Osteoblast (primary cell): ENCODE results near the gene ASF1B. TPM values are rescaled to one million over a fixed set of nuclear protein-coding genes. Genes with fewer than 3 reads are reported as not detected.
A peak's percentile ranks its signal among the peaks of the same experiment; 100 is the strongest.

Experiments
- DNase-seq: peaks from one replicate; pipeline ENCODE4 v3.0.0; 2011; ENCODE audit warnings: low spot score, mixed read lengths; ENCODE audit not compliant: insufficient read length; ENCODE audit errors: missing footprints
- H2AFZ ChIP-seq: 2 replicates; pipeline ENCODE4 v1.6.0; 2011; ENCODE audit warnings: mild to moderate bottlenecking, low read length
- H3K27ac ChIP-seq: 2 replicates; pipeline ENCODE4 v1.5.1; 2011; ENCODE audit warnings: mild to moderate bottlenecking, low read depth, low read length, moderate library complexity
- H3K27me3 ChIP-seq: 2 replicates; pipeline ENCODE4 v1.6.0; 2012; ENCODE audit warnings: mild to moderate bottlenecking, control low read depth, inconsistent platforms, low read length, moderate library complexity; ENCODE audit not compliant: insufficient read depth
- H3K36me3 ChIP-seq: 2 replicates; pipeline ENCODE4 v1.5.1; 2011; ENCODE audit warnings: mild to moderate bottlenecking, low read length, control low read depth, moderate library complexity; ENCODE audit not compliant: insufficient read depth
- H3K4me1 ChIP-seq: 2 replicates; pipeline ENCODE4 v1.5.1; 2011; ENCODE audit warnings: mild to moderate bottlenecking, low read length, control low read depth, moderate library complexity; ENCODE audit not compliant: insufficient read depth
- H3K4me2 ChIP-seq: 2 replicates; pipeline ENCODE4 v1.6.0; 2011; ENCODE audit warnings: mild to moderate bottlenecking, low read length; ENCODE audit not compliant: insufficient read depth
- H3K4me3 ChIP-seq: fragments of 200-600 bp; sonication (generic); 3 replicates; pipeline ENCODE4 v1.5.1; 2012; ENCODE audit warnings: mild to moderate bottlenecking, low read length, inconsistent platforms; ENCODE audit not compliant: insufficient read depth
- H3K79me2 ChIP-seq: 2 replicates; pipeline ENCODE4 v1.6.0; 2012; ENCODE audit warnings: mild to moderate bottlenecking, low read length, control low read depth, inconsistent platforms; ENCODE audit not compliant: insufficient read depth
- H3K9me3 ChIP-seq: 2 replicates; pipeline ENCODE4 v1.5.1; 2011; ENCODE audit warnings: low read depth, low read length, control low read depth
- H4K20me1 ChIP-seq: 2 replicates; pipeline ENCODE4 v1.6.0; 2012; ENCODE audit warnings: mild to moderate bottlenecking, low read length, control low read depth; ENCODE audit not compliant: insufficient read depth
- total RNA-seq: library from RNA; depleted of rRNA; stranded (reverse); fragments of >200 nt; gene quantifications from 2 replicates; pipeline ENCODE4 v1.2.3, GENCODE V29; 2012
- TF ChIP-seq, protein P1 (sequence below): IDR thresholded peaks from 2 replicates; pipeline ENCODE4 v1.5.1; 2011; ENCODE audit warnings: mild to moderate bottlenecking, low read depth, low read length, moderate library complexity; ENCODE audit errors: extremely low read depth

The ASF1B gene
- total RNA-seq, 1 donor: 1.1 TPM

DNA sequence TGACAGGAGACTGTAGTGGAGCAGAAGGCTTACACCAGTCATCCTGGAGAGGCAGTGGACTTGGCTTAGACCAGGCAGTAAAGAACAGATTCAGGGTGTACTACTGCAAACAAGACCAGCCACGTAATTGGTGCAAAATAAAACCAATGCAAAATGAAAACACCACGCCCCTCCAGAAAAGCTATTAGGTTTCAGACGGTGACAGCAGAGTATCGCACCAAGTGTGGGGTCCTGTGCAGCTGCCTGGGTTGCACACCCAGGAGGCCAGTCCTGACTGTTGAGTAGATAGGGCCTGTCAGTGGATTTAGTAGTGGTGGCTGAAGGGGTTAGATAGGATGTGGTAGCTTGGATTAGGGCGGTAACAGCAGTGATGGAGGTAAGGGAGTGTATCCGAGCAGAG is 13.5 kb downstream of the ASF1B start:
- Histone ChIP-seq H3K36me3 (peaks cover 3% of the 10 kb centered on the region), H3K4me1 (peaks cover 15% of the 10 kb centered on the region), H3K27ac (no peak overlapping the region), H3K27me3 (no peaks in the 10 kb centered on the region), H3K4me2 (no peak overlapping the region), H3K79me2 (no peaks in the 10 kb centered on the region), H3K9me3 (no peaks in the 10 kb centered on the region), H4K20me1 (no peaks in the 10 kb centered on the region), H2AFZ (no peak overlapping the region), H3K4me3 (no peak overlapping the region)
- TF ChIP-seq, protein P1, sequence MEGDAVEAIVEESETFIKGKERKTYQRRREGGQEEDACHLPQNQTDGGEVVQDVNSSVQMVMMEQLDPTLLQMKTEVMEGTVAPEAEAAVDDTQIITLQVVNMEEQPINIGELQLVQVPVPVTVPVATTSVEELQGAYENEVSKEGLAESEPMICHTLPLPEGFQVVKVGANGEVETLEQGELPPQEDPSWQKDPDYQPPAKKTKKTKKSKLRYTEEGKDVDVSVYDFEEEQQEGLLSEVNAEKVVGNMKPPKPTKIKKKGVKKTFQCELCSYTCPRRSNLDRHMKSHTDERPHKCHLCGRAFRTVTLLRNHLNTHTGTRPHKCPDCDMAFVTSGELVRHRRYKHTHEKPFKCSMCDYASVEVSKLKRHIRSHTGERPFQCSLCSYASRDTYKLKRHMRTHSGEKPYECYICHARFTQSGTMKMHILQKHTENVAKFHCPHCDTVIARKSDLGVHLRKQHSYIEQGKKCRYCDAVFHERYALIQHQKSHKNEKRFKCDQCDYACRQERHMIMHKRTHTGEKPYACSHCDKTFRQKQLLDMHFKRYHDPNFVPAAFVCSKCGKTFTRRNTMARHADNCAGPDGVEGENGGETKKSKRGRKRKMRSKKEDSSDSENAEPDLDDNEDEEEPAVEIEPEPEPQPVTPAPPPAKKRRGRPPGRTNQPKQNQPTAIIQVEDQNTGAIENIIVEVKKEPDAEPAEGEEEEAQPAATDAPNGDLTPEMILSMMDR: no peak
- no peak for DNase-seq

DNA sequence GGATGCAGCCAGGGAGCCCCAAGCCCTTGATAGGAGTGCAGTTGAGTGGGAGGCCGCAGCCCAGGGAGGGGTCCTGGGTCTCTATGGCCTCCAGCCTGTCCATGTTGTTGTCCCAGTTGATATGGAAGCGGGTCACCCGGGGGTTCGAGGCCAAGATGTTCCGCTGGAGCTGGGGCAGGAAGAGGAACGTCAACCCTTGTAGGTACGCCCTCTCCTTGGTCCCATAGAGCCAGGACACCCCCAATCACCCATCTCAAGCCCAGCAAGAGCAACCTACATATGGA is 15.9 kb downstream of the ASF1B start:
- H3K4me2 ChIP-seq: no peak overlapping the region
- H3K36me3 ChIP-seq: peaks cover 3% of the 10 kb centered on the region
- H3K27ac ChIP-seq: no peak overlapping the region
- no peaks in the 10 kb centered on the region for H3K27me3 ChIP-seq
- H3K79me2 ChIP-seq: peaks cover 19% of the 10 kb centered on the region
- TF ChIP-seq, protein P1: no peak
- H4K20me1 ChIP-seq: peaks cover 10% of the 10 kb centered on the region
- H3K4me3 ChIP-seq: no peak overlapping the region
- H2AFZ ChIP-seq: no peak overlapping the region
- no peaks in the 10 kb centered on the region for H3K9me3 ChIP-seq
- peak; percentile 51 for DNase-seq
- peaks cover 28% of the 10 kb centered on the region for H3K4me1 ChIP-seq

DNA sequence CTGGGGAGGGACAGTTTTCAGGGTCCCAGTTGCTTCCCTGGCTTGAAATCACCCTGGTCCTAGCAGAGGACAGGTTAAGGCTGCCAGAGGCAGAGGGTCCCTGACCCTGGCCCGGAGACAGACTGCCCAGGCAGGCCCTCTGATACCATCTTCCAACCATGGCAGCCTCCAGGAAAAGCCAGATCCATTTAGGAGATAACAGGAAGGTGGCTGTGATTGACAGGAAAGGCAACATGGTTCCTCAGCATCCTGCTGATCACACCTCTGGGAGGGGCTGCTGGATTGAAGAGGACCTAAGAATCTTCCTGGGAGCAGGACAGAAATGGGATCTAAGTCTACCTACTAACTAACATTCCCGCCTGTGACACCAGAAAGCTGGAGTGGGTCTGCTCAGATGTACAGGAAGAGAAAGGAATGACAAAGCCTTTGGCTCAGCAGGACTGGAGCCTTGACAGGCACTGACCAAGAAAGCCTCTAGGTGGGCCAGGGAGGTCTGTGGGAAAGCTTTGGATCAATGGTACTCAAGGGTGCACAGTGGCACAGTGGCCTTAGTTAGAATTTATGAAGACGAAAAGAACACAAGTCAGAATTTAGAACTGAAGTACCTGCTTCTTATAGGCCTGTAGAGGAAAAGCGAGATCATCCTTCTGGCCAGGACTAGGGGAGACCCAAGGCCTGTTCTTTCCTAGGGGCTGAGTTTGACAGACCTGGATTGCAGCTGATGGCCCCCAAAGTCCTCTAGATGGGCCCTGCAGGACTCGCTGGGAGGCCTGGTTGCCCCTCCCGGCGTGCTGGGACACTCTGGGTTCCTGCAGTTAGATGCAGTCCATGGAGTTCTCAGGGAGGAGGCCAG is 16.5 kb downstream of the ASF1B start:
- peak; percentile 81 for DNase-seq
- Histone ChIP-seq H3K36me3 (no peaks in the 10 kb centered on the region), H3K9me3 (no peaks in the 10 kb centered on the region), H3K27me3 (no peaks in the 10 kb centered on the region), H3K4me3 (no peak overlapping the region), H2AFZ (no peak overlapping the region), H3K79me2 (peaks cover 25% of the 10 kb centered on the region), H3K4me2 (peak overlapping the region; percentile 94), H3K27ac (peak overlapping the region; percentile 99), H3K4me1 (peaks cover 31% of the 10 kb centered on the region), H4K20me1 (peaks cover 10% of the 10 kb centered on the region)
- TF ChIP-seq, protein P1: no peak

DNA sequence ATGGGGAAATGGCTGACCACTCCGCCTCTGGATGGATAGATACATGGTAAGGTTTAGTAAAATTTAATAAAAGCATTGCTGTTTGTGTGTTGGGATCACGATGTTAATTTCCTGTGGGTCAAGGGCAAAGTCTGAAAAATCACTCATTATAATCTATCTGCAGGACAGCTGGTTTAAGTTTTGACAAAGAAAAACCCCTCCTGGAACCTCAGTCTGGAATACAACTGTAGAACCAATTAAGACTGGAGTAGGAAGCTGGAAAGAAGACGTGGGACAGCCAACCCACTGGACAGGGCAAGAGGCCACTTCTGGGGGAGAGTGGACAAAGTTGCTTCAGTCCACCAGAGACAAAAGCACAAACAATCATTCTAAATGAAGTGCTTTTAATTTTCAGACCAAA is 17.2 kb downstream of the ASF1B start:
- peaks cover 31% of the 10 kb centered on the region for H3K4me1 ChIP-seq
- no peaks in the 10 kb centered on the region for H3K27me3 ChIP-seq
- peak overlapping the region; percentile 94 for H3K4me2 ChIP-seq
- no peaks in the 10 kb centered on the region for H3K9me3 ChIP-seq
- peaks cover 10% of the 10 kb centered on the region for H4K20me1 ChIP-seq
- H3K36me3 ChIP-seq: no peaks in the 10 kb centered on the region
- H2AFZ ChIP-seq: peak overlapping the region; percentile 97
- H3K27ac ChIP-seq: peak overlapping the region; percentile 99
- H3K4me3 ChIP-seq: peak overlapping the region; percentile 72
- DNase-seq: peak; percentile 78
- peaks cover 32% of the 10 kb centered on the region for H3K79me2 ChIP-seq
- TF ChIP-seq, protein P1: no peak
